Neuron (in vitro differentiated cells): ENCODE data around the gene CRABP2.
A peak's percentile ranks its signal among the peaks of the same experiment; 100 is the strongest.

Experiments used
- H2AFZ ChIP-seq: one replicate; pipeline ENCODE4 v1.6.1; 2013; ENCODE audit warnings: low read depth, mild to moderate bottlenecking, inconsistent platforms, low read length, moderate library complexity
- H3K27me3 ChIP-seq: one replicate; pipeline ENCODE4 v1.6.1; 2013; ENCODE audit warnings: low read length; ENCODE audit not compliant: insufficient read depth
- H3K36me3 ChIP-seq: one replicate; pipeline ENCODE4 v1.6.1; 2013; ENCODE audit warnings: low read length; ENCODE audit not compliant: insufficient read depth
- H3K4me1 ChIP-seq: one replicate; pipeline ENCODE4 v1.6.1; 2013; ENCODE audit warnings: low read length; ENCODE audit not compliant: insufficient read depth
- H3K4me3 ChIP-seq: 2 replicates; pipeline ENCODE4 v1.5.1; 2013; ENCODE audit warnings: mild to moderate bottlenecking, low read length, moderate library complexity
- H3K9me3 ChIP-seq: one replicate; pipeline ENCODE4 v1.6.1; 2013; ENCODE audit warnings: low read length

Gene CRABP2

DNA sequence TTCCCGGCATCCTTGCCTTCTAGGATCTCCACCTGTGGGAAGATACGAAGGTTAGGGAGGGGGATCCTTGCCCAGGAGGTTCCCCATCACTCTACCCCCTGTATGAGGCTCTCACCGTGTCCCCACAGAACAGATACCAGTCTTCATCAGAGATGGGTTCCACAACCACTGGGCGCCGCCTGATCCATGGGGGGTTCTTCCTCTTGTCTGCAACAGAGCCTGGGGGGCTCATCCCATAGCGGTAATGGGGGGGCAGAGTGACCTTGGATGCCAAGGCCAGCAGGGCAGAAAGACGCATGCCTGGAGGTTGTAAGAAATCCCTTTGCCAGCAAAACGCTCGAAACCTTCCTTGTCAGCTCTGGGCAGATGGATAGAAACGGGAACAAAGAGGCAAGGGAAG lies 33.0 kb upstream of the CRABP2 start:
- no peak overlapping the region for H3K4me3 ChIP-seq
- peaks cover 12% of the 10 kb centered on the region for H3K4me1 ChIP-seq
- H3K27me3 ChIP-seq, result no peaks in the 10 kb centered on the region
- H3K36me3 ChIP-seq, result peaks cover 46% of the 10 kb centered on the region
- no peaks in the 10 kb centered on the region for H3K9me3 ChIP-seq
- no peak overlapping the region for H2AFZ ChIP-seq

DNA sequence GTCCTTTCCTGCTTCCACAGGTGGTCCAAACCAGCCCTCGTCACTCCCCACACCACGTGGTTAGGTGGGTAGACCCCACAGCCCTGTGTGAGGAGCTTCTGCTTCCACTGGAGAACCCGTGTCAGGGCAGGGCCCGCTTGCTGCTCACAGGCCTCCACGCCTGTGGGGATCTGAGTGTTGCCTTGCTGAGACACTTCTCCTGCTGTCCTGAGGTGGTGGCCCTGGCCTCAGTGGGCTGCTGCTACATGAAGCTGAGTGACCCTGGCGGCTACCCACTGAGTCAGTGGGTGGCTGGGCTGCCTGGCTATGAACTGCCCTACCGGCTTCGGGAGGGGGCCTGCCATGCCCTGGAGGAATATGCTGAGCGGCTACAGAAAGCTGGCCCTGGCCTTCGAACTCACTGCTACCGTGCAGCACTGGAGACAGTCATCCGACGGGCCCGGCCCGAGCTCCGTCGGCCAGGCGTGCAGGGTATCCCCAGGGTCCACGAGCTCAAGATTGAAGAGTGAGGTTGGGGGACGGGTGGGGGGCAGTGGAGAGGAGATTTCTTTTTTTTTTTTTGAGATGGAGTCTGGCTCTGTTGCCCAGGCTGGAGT lies 28.7 kb upstream of the CRABP2 start:
- Histone ChIP-seq H3K4me3 (no peak overlapping the region), H2AFZ (no peak overlapping the region), H3K4me1 (peaks cover 4% of the 10 kb centered on the region), H3K36me3 (peaks cover 48% of the 10 kb centered on the region), H3K9me3 (no peaks in the 10 kb centered on the region), H3K27me3 (no peaks in the 10 kb centered on the region)

DNA sequence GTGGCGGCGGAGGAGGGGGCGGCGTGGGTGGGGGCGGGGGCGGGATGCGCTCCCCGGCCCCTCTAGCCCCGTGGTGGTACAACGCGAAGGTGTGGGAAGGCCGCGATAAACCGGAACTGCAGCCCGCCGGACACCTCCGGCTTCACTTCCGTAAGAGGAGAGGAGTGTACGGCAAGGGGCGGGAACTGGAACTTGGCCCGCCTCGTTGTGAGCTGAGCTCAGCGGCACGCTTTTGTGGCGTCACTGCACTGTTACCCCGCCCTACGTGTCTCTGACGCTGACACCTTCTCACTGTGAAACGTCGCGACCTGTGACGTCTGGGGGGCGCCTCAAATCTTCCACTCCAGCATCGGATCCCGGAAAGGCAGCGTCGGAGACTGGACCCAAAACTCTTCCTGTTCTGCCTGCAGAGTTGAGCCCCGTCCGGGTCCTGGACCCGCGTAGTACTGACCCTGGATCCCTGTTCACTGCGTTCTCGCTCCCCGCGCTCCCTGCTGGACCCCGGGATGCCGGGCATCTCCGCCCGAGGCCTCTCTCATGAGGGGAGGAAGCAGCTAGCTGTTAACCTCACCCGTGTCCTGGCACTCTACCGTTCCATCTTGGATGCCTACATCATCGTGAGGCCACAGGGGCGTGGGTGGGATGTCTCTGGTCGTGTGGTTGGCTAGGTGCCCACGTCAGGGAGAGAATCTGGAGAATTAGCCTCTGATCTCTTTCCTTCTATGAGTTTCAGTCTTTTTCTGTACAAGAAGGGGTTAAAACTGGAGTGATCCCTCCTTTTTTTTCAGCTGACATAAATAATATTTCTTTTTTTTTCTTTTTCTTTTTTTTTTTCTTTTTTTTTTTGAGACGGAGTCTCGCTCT lies 23.4 kb upstream of the CRABP2 start, which contains the start of gene ISG20L2:
TSS of gene ISG20L2 (minus strand) at position 168 of the 864 bp plus-strand sequence. CDS start 1,114 bp downstream, outside the sequence.
- H3K4me1 ChIP-seq, result peaks cover 34% of the 10 kb centered on the region
- H3K36me3 ChIP-seq, result peaks cover 31% of the 10 kb centered on the region
- H2AFZ ChIP-seq, result peak within 1 kb of the TSS; percentile 68
- no peaks in the 10 kb centered on the region for H3K9me3 ChIP-seq
- H3K27me3 ChIP-seq, result no peaks in the 10 kb centered on the region
- H3K4me3 ChIP-seq, result peak within 1 kb of the TSS; percentile 63

DNA sequence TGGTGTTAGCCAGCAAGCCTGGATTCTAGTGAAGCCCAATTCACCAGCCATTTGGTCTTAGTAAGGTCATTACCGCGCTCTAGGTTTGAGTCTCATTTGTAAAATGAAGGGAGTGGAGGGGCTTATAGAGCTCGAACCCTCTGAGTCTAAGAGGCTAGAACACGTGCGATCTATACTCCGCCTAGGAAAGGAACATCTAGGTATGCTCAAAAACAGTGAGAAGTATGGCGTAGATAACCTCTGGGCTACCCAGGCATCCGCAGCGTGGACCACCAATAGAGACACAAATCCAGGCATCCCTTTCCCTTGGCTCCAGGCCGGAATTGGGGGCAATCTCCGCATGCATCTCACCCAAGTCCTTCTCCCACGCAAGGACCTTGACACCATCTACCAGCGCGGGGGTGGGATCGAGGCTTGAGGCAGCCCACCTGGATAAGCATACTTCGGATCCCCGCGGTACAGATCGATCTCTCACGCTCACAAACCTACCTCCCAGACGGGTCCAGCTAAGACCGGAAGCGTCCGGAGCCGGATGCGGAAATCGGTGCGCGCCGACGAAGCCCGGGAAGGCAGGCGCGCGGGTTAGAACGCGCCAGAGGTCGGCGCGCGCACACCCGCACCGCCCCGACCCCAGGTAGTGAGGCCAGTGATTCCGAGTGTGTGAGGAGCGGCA lies 22.7 kb upstream of the CRABP2 start, which contains the start of gene METTL25B:
TSS of gene METTL25B (plus strand) at position 544 of the 673 bp plus-strand sequence. CDS start 636 bp downstream, outside the sequence.
- peaks cover 34% of the 10 kb centered on the region for H3K4me1 ChIP-seq
- H2AFZ ChIP-seq, result peak within 1 kb of the TSS; percentile 68
- no peaks in the 10 kb centered on the region for H3K27me3 ChIP-seq
- no peaks in the 10 kb centered on the region for H3K9me3 ChIP-seq
- peaks cover 31% of the 10 kb centered on the region for H3K36me3 ChIP-seq
- H3K4me3 ChIP-seq, result peak within 1 kb of the TSS; percentile 63

DNA sequence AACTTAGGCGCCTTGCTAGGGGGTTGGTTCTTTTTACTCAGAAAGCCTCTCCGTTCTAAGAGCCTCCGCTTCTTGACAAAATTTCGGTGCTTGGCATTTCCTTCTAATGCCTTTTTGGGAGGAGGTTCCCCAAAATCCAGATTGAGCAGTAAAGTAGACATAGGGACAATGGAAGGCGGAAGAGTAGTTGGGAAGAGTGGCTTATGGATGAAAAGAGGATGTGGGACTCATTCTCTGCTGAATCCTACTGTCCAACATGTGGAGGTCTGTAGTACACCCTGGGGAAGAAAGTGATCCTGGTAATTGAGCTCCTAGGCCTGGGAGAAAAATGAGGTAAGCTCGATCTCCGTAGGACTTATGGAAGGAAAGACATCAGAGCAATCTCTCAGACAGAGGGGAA lies 22.1 kb upstream of the CRABP2 start:
- Histone ChIP-seq H3K4me1 (peaks cover 34% of the 10 kb centered on the region), H3K27me3 (no peaks in the 10 kb centered on the region), H2AFZ (no peak overlapping the region), H3K9me3 (no peaks in the 10 kb centered on the region), H3K4me3 (peak overlapping the region; percentile 63), H3K36me3 (peaks cover 33% of the 10 kb centered on the region)

DNA sequence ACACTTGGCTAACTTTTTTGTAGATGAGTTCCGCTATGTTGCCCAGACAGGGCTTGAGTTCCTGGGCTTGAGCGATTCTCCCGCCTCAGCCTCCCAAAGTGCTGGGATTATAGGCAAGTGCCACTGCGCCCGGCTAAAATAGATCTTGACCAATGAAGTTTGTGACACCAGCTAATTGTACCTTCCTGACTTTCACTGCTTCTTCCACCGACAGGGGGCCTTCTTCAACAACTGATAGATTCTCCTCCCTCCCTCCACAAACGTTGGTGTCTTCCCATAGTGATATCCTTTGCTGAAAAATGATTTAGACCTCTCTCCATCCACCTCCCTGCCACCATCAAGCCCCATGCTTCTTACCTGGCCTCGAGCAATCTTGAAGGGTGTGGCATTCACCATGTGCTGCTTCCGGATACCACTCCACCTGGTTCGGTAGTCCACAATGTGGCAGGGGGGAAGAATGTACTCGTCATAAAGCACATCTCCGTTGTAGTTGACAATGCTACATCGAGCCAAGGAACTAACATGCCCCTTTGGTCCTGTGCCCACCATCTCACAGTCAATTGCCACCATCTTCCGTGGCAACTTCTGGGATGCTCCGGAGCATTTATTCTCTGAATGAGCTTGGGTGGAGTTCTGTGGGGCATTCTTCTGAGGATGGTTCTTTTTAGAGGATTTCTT lies 21.3 kb upstream of the CRABP2 start:
- H3K4me1 ChIP-seq, result peaks cover 34% of the 10 kb centered on the region
- H3K9me3 ChIP-seq, result no peaks in the 10 kb centered on the region
- H3K27me3 ChIP-seq, result no peaks in the 10 kb centered on the region
- H2AFZ ChIP-seq, result no peak overlapping the region
- peak overlapping the region; percentile 15 for H3K4me3 ChIP-seq
- peaks cover 30% of the 10 kb centered on the region for H3K36me3 ChIP-seq

DNA sequence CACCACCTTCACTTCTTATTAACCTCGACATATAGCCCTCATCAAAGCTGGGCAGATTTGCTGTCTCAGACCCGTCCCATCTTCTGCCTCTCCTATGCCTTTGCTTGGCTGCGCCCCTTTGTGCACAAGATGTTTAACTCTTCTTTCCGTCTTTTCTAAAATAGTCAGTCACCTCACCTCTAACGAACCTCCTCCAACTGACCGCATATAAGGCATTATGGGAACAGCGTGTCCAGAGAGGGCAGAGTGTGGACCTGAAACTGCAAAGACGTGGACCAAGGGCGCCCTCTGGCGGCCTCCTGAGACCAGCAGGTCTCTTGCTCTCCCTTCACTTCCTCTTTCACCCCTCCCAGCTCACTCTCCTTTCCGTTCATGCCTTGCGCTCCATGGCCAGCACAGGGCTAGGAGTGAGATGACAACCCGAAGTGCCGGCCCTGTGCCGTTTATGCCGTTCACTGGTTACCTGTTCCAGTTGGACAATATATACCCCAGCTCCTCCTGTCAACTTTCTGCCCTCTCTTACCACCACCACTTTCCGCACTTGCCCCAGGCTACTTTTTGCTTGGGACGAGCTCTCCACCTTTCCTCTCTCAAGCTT lies 20.4 kb upstream of the CRABP2 start:
- H2AFZ ChIP-seq, result no peak overlapping the region
- no peaks in the 10 kb centered on the region for H3K9me3 ChIP-seq
- peaks cover 34% of the 10 kb centered on the region for H3K4me1 ChIP-seq
- H3K27me3 ChIP-seq, result no peaks in the 10 kb centered on the region
- peaks cover 36% of the 10 kb centered on the region for H3K36me3 ChIP-seq
- H3K4me3 ChIP-seq, result peak overlapping the region; percentile 15

DNA sequence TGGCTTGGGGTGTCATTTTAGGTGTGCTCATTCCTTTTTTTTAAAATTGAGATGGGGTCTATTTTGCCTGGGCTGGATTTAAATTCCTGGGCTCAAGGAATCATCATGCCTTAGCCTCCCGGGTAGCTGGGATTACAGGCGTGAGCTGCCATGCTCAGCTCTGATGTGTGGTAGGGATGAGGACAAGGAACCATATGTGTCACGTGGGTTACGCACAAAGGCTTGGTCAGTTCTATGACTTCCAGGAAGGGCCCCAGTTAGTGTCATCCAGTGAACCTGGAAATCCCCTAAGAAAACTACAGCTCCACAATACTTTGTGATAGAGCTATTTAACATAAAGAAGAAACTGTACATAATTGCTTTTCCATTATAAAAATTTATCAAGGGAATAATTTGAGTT lies 16.2 kb upstream of the CRABP2 start:
- Histone ChIP-seq H3K9me3 (no peaks in the 10 kb centered on the region), H3K4me1 (peaks cover 14% of the 10 kb centered on the region), H3K27me3 (no peaks in the 10 kb centered on the region), H3K36me3 (peaks cover 38% of the 10 kb centered on the region), H2AFZ (no peak overlapping the region), H3K4me3 (no peak overlapping the region)

DNA sequence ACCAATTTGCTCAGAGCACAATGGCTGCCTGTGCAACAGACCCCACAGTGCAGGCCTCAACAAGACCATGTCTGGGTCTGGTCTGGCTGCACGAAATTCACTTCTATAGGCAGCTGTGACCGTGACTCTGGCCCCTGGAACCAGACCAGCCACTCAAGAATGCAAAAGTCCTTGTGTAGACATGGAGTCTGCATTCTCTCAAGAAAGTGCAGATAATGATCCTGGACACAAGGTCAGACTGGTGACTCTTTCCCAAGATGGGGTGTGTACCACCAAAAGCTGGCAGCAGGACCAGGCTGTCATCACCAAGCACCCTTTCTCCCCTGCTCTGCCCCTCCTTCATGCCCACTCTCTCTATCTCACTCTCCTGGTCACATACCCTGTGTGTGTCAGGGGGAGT lies 15.7 kb upstream of the CRABP2 start:
- peaks cover 10% of the 10 kb centered on the region for H3K4me1 ChIP-seq
- no peaks in the 10 kb centered on the region for H3K27me3 ChIP-seq
- peaks cover 38% of the 10 kb centered on the region for H3K36me3 ChIP-seq
- H3K9me3 ChIP-seq, result no peaks in the 10 kb centered on the region
- H3K4me3 ChIP-seq, result no peak overlapping the region
- no peak overlapping the region for H2AFZ ChIP-seq

DNA sequence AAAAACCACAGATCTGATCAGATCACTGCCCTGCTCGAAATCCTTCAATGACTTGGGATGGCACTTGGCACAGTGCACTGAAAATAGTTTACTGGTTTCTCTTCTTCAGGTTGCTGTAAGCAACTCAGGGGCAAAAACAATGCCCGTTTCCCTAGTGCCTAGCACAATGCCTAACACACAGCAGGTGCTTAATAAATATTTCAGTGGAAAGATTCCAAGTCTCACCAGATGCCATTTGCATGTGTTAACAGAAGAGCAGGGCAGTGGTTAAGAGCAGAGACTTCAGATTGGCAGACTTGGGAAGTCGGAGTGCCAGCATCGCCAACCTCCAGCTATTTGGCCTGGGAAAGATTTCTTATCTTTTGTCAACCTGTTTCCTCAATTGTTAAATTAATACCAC lies 12.0 kb upstream of the CRABP2 start:
- no peaks in the 10 kb centered on the region for H3K4me1 ChIP-seq
- no peaks in the 10 kb centered on the region for H3K9me3 ChIP-seq
- no peak overlapping the region for H3K4me3 ChIP-seq
- no peaks in the 10 kb centered on the region for H3K27me3 ChIP-seq
- H2AFZ ChIP-seq, result no peak overlapping the region
- peaks cover 14% of the 10 kb centered on the region for H3K36me3 ChIP-seq

DNA sequence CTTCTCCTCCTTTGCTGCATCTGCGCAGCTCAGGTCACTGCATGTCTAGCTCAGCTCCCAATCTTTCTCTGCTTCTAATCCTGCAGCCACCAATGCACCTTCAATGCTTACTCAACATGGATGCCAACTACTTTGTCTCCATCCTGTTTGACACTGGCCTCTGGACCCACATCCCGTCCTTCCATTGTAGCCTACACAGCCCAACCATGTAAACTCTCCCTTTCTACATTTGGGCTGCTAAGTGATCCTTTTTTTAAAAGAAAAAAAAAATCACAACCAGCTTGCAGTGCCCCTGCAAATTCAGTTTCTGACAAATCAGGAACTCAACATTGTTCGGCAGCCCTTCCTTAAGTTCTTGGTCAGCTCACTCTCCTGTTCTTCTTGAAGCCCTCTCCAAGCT lies 9.4 kb upstream of the CRABP2 start:
- Histone ChIP-seq H3K27me3 (no peaks in the 10 kb centered on the region), H3K4me1 (peaks cover 11% of the 10 kb centered on the region), H3K9me3 (no peaks in the 10 kb centered on the region), H3K4me3 (no peak overlapping the region), H3K36me3 (no peaks in the 10 kb centered on the region), H2AFZ (no peak overlapping the region)

DNA sequence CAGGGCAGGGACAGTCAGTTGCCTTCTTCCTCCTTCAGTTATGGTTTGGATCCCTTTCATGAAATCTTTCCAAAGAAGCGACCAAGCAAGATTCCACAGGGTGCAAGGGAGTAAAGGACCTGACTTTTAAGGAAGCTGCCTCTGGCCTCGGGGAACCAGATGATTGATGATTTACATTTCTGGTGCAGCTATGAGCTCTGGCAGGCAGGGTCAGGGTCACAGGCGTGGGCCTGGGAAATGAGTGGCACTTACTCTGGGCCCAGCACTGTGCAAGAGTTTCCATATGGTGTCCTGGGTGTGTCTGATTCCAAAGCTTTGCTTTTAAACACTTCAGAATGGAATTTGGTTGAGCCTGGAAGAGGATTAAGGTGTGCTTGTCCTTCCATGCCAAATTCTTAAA lies 7.2 kb upstream of the CRABP2 start:
- H3K4me3 ChIP-seq, result no peak overlapping the region
- H3K36me3 ChIP-seq, result no peaks in the 10 kb centered on the region
- H3K27me3 ChIP-seq, result no peaks in the 10 kb centered on the region
- peaks cover 32% of the 10 kb centered on the region for H3K4me1 ChIP-seq
- H2AFZ ChIP-seq, result no peak overlapping the region
- H3K9me3 ChIP-seq, result no peaks in the 10 kb centered on the region
